ENCODE measurements around the gene DYNLT2B. TPM values are rescaled to one million over a fixed set of nuclear protein-coding genes. Genes with fewer than 3 reads are reported as not detected.

Gene DYNLT2B
- total RNA-seq, 4 donors from 2014 or later, result 1.1 to 5.6 (median 3.5) TPM

- TF ChIP-seq CTCF (IDR thresholded peaks at IDR 0.05; ENCODE audit: low read depth), result no peak
Measured at GRCh38 chr3:196292286-196292923, 25.6 kb downstream of the DYNLT2B start.

- no peak for TF ChIP-seq CTCF (IDR thresholded peaks at IDR 0.05; ENCODE audit: low read depth)
Measured at GRCh38 chr3:196288141-196288460, 29.9 kb downstream of the DYNLT2B start.

- no peak for TF ChIP-seq CTCF (IDR thresholded peaks at IDR 0.05; ENCODE audit: low read depth)
Measured at GRCh38 chr3:196287440-196288140, 30.4 kb downstream of the DYNLT2B start, which contains the start of gene PCYT1A. Gene PCYT1A (minus strand): TSS chr3:196287726. CDS start chr3:196270531, 17,195 bp downstream.

- no peak for TF ChIP-seq CTCF (IDR thresholded peaks at IDR 0.05; ENCODE audit: low read depth)
Measured at GRCh38 chr3:196287090-196287439, 31.0 kb downstream of the DYNLT2B start.

- TF ChIP-seq CTCF (IDR thresholded peaks at IDR 0.05; ENCODE audit: low read depth), result no peak
Measured at GRCh38 chr3:196284396-196284795, 33.6 kb downstream of the DYNLT2B start.

- no peak for TF ChIP-seq CTCF (IDR thresholded peaks at IDR 0.05; ENCODE audit: low read depth)
Measured at GRCh38 chr3:196281962-196282361, 36.1 kb downstream of the DYNLT2B start.

GRCh38 chr3:196280689-196281440 lies 37.2 kb downstream of the DYNLT2B start:
- TF ChIP-seq CTCF (IDR thresholded peaks at IDR 0.05; ENCODE audit: low read depth), result no peak

All from subcutaneous adipose tissue (tissue), 4 donors.